ENCODE measurements around the gene LMNB1. TPM values are rescaled to one million over a fixed set of nuclear protein-coding genes. Genes with fewer than 3 reads are reported as not detected.
A peak's percentile ranks its signal among the peaks of the same experiment; 100 is the strongest.
"Not testable (repeated sequence)": the region's sequence is repeated elsewhere in the genome, so short reads cannot be mapped to it uniquely, and the experiment has no call there.

Gene LMNB1
- total RNA-seq, 4 donors from 2014 or later, result 4.4 to 20.4 (median 11.9) TPM

DNA sequence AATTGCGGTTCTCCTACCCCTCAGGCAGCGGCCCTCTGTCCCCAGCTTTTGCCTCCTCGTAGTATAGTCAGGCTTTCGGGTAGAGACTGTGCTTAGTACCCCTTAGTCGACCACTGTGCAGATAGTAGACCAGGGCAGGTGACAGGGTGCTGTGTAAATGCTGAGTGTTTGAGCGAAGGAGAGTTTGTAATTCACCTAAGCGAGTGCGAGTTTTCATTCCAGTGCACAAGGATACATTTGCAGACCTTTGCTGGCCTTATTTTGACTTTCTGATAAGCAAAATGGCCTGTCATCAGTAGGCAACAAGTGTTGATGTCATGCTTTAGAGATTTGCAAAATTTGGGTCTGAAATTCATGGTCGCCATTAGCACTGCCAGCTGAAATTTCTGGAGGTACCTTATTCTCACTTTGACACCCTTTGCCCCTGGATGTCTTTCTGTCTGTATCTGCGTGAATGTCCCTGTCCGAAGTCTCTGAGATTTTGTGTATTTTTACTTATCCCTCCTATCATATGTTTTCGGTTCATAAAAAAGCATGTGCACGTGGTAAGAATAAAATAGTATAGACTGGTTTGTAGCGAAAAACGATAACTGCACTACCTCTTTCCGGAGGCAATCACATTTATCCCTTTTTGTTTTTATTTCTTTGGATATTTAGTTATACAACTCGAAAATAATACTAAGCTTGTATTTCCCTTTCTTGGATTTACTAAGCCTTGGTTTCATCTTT is 1.9 kb downstream of the LMNB1 start:
- DNase-seq (ENCODE audit: low spot score) (no peak), ATAC-seq (ENCODE audit: low FRiP score) (peak; percentile 15)
- TF ChIP-seq CTCF (IDR thresholded peaks at IDR 0.05), result no peak

DNA sequence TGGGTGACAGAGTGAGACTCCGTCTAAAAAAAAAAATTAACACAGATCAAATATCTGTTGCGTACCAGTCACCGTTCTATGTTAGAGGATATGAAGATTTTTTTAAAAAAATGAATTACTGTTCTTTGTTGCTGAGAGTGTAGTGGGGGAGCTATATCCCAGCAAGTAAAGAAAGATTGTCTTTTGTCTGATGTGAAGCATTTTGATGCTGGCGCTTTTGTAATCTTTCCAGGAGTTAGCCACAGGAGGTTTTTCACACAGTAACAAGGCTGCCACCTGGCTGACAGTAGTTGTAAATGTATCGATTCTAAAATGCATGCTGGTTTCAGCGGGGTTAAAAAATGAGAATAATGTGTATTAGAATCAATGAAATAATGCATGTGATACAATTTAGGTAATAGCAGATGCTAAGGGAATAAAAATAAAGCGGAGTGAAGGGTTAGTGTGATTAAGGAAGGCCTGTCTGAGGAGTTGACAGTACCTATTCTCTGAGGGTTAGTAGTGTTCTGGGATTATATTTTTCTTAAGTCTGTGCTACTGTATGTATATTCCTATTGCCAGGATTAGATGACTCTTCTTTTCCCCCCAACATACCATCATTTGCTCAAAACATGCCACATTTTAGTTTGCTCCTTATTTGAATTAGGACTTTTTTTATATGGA is 3.4 kb downstream of the LMNB1 start:
- DNase-seq (ENCODE audit: low spot score) (no peak), ATAC-seq (ENCODE audit: low FRiP score) (no peak)
- TF ChIP-seq CTCF (IDR thresholded peaks at IDR 0.05), result peak in 1 of 3 donors; percentile 17

DNA sequence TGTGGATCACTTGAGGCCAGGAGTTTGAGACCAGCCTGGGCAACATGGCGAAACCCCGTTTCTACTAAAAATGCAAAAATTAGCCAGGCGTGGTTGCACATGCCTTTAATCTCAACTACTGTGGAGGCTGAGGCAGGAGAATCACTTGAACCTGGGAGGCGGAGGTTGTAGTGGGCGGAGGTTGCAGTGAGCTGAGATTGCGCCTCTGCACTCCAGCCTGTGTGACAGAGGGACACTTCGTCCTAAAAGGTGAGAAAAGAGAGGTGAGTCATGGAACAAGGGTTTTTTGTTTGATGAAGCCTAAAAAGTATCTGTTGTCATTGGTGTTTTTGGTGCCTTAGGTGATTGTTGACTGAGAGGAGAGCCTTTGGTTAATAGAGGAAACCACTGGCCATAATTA is 11.5 kb downstream of the LMNB1 start:
- not testable (repeated sequence) for DNase-seq (ENCODE audit: low spot score)

DNA sequence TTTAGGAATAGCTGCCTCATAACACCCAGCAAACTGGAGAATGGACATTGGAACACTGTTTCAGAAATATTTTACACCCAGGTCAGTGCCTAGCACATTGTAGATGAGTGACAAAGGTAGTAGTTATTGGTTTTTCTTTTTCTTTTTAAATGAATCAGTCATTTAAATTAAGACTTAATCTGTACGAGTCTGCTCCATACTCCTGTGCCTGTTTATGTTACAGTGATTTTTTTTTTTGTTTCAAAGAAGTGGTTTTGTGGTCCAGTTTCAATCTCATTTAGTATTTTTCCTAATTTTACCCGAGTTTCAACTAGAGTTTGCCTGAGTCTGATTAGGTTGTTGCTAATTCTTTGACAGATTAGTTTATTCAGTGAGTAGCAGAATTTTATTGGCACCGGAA is 16.2 kb downstream of the LMNB1 start:
- ATAC-seq (ENCODE audit: low FRiP score), result no peak
- DNase-seq (ENCODE audit: low spot score), result no peak

More for the DNA sequence above, 11.5 kb downstream of the LMNB1 start:
- not testable (repeated sequence) for ATAC-seq (ENCODE audit: low FRiP score)

GRCh38 chr5:126793648-126794047 is 16.7 kb downstream of the LMNB1 start:
- ATAC-seq (ENCODE audit: low FRiP score); DNase-seq (ENCODE audit: low spot score): not testable (repeated sequence)

More for the DNA sequence above, 16.2 kb downstream of the LMNB1 start:
- TF ChIP-seq CTCF (IDR thresholded peaks at IDR 0.05), result no peak

GRCh38 chr5:126794157-126794828 is 17.4 kb downstream of the LMNB1 start:
- no peak for TF ChIP-seq CTCF (IDR thresholded peaks at IDR 0.05)
- no peak for ATAC-seq (ENCODE audit: low FRiP score)

DNA sequence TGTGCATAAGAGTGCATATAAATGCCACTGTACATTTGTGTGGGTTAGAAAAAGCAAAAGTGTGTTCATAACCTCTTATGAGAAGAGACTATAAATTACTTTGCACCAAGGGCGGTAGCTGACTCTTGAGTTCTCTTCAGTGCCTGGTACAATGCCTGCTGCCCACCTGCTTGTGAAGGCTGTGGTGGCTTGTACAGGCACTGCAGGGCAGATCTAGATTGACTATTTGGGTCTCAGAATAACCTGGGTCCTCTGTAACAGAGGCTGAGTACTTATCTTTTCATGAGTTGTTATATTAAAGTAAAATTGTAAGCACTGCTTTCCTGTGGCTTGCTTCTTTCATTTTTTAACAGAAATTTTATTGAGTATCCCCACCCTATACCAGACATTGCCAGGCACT is 22.8 kb downstream of the LMNB1 start:
- no peak for TF ChIP-seq CTCF (IDR thresholded peaks at IDR 0.05)
- no peak for ATAC-seq (ENCODE audit: low FRiP score)
- DNase-seq (ENCODE audit: low spot score), result no peak

More at GRCh38 chr5:126794157-126794828, 17.4 kb downstream of the LMNB1 start:
- DNase-seq (ENCODE audit: low spot score), result no peak
